ENCODE data around the gene JPH4. TPM values are rescaled to one million over a fixed set of nuclear protein-coding genes. Genes with fewer than 3 reads are reported as not detected.

Gene JPH4
- total RNA-seq: 1 to 10 TPM in 1 of 5 experiments, under 1 TPM in 1, not detected in 3; 0.16 to 1.2 TPM
- under 1 TPM in 1 of 2 donors, not detected in 1; 0.13 TPM for polyA plus RNA-seq
- total RNA-seq: not detected

GRCh38 chr14:23578560-23579310 lies at the start of gene JPH4:
Gene JPH4 (minus strand): TSS chr14:23578790. CDS start chr14:23577453, 1,337 bp downstream.
- Mint-ChIP-seq H3K4me3 (peak within 1 kb of the TSS in 7 of 10 donors; percentile 10 to 88 (median 35)), H3K27me3 (peaks cover 41 to 63% (median 49%) of the 10 kb centered on the region in 5 donors), H3K27ac (peak within 1 kb of the TSS in 1 of 9 donors; percentile 49), H3K36me3 (no peaks in the 10 kb centered on the region), H3K9me3 (peaks cover 0 to 2% (median 0%) of the 10 kb centered on the region in 11 donors), H3K4me1 (peaks cover 8 to 29% (median 16%) of the 10 kb centered on the region in 7 donors)
- peaks cover 0 to 14% of the 10 kb centered on the region in 2 donors for H3K27me3 ChIP-seq (ENCODE audit: control insufficient read depth in 2 of 2, insufficient read depth in 2 of 2, low read length in 2 of 2)
- ATAC-seq: no peak
- DNase-seq: no peak
- no peak within 1 kb of the TSS for H3K27ac ChIP-seq (ENCODE audit: low read depth, low read length)
- no peak within 1 kb of the TSS for H3K4me3 ChIP-seq (ENCODE audit: low read length)
- ChIA-PET POLR2A (no interaction called here), CTCF (no interaction called here)
- H3K9me3 ChIP-seq (ENCODE audit: control insufficient read depth in 2 of 3, low read length in 3 of 3): no peaks in the 10 kb centered on the region
- no peaks in the 10 kb centered on the region for H3K36me3 ChIP-seq (ENCODE audit: control insufficient read depth in 2 of 3, insufficient read depth in 3 of 3, low read length in 3 of 3)
- intact Hi-C loops (cut with micrococcal nuclease): no loop called here
- peaks cover 0 to 7% of the 10 kb centered on the region in 2 donors for H3K4me1 ChIP-seq (ENCODE audit: control insufficient read depth in 2 of 2, insufficient read depth in 2 of 2, low read length in 2 of 2)

DNA sequence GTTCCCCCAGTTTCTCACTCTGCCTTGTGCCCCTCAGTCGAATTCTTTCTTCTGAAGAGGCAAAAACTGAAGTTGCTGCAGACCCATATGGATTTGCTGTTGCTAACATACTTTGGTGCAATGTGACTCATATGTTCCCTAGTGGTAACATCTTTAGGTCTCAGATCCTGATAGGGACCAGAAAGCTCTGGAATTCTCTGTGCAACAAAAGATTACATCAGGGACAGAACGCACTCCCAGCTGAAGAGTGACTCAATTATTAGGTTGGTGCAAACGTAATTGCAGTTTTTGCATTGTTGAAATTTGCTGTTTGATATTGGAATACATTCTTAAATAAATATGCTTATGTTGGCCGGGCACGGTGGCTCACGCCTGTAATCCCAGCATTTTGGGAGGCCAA lies 49.4 kb upstream of the JPH4 start:
- H3K4me1 ChIP-seq (ENCODE audit: control insufficient read depth in 2 of 2, insufficient read depth in 2 of 2, low read length in 2 of 2): no peaks in the 10 kb centered on the region
- ATAC-seq (no peak), DNase-seq (no peak)
- no peaks in the 10 kb centered on the region for H3K9me3 ChIP-seq (ENCODE audit: control insufficient read depth in 2 of 3, low read length in 3 of 3)
- H3K36me3 ChIP-seq (ENCODE audit: control insufficient read depth in 2 of 3, insufficient read depth in 3 of 3, low read length in 3 of 3): no peaks in the 10 kb centered on the region
- ChIA-PET POLR2A (interaction anchor here (0.6 kb wide), 1 partner anchor 16 kb away, joined by 4 read pairs; no protein-coding TSS in a partner anchor), CTCF (interaction anchor here (1.6 kb wide), 1 partner anchor 16 kb away, joined by 3 read pairs; no protein-coding TSS in a partner anchor)
- no peak overlapping the region for H3K27ac ChIP-seq (ENCODE audit: low read depth, low read length)
- Mint-ChIP-seq H3K27ac (no peak overlapping the region), H3K9me3 (peaks cover 3 to 19% (median 13%) of the 10 kb centered on the region in 11 donors), H3K27me3 (peaks cover 0 to 13% (median 5%) of the 10 kb centered on the region in 5 donors), H3K4me1 (peaks cover 3 to 14% (median 11%) of the 10 kb centered on the region in 7 donors), H3K4me3 (no peak overlapping the region), H3K36me3 (peaks cover 0 to 14% (median 5%) of the 10 kb centered on the region in 5 donors)
- H3K27me3 ChIP-seq (ENCODE audit: control insufficient read depth in 2 of 2, insufficient read depth in 2 of 2, low read length in 2 of 2): no peaks in the 10 kb centered on the region
- intact Hi-C loops (cut with micrococcal nuclease): no loop called here
- H3K4me3 ChIP-seq (ENCODE audit: low read length): no peak overlapping the region

GRCh38 chr14:23626946-23627345 lies 48.4 kb upstream of the JPH4 start:
- CTCF ChIA-PET: interaction anchor here (1.3 to 1.6 kb wide), 2 partner anchors 15 to 38 kb away, joined by 3 read pairs; no protein-coding TSS in a partner anchor
- Histone ChIP-seq H3K27me3 (ENCODE audit: control insufficient read depth in 2 of 2, insufficient read depth in 2 of 2, low read length in 2 of 2) (no peaks in the 10 kb centered on the region), H3K9me3 (ENCODE audit: control insufficient read depth in 2 of 3, low read length in 3 of 3) (no peaks in the 10 kb centered on the region), H3K36me3 (ENCODE audit: control insufficient read depth in 2 of 3, insufficient read depth in 3 of 3, low read length in 3 of 3) (no peaks in the 10 kb centered on the region), H3K4me3 (ENCODE audit: low read length) (no peak overlapping the region), H3K27ac (ENCODE audit: low read depth, low read length) (no peak overlapping the region), H3K4me1 (ENCODE audit: control insufficient read depth in 2 of 2, insufficient read depth in 2 of 2, low read length in 2 of 2) (no peaks in the 10 kb centered on the region)
- no peak for ATAC-seq
- peaks cover 3 to 19% (median 13%) of the 10 kb centered on the region in 11 donors for H3K9me3 Mint-ChIP-seq
- H3K27ac Mint-ChIP-seq: no peak overlapping the region
- H3K27me3 Mint-ChIP-seq: peaks cover 0 to 13% (median 9%) of the 10 kb centered on the region in 5 donors
- no peak for DNase-seq
- peaks cover 0 to 15% (median 5%) of the 10 kb centered on the region in 5 donors for H3K36me3 Mint-ChIP-seq
- POLR2A ChIA-PET: no interaction called here
- intact Hi-C loops (cut with micrococcal nuclease): no loop called here
- H3K4me1 Mint-ChIP-seq: peaks cover 0 to 14% (median 6%) of the 10 kb centered on the region in 7 donors
- no peak overlapping the region for H3K4me3 Mint-ChIP-seq

GRCh38 chr14:23624830-23625404 lies 46.3 kb upstream of the JPH4 start:
- Mint-ChIP-seq H3K27ac (no peak overlapping the region), H3K9me3 (peaks cover 3 to 19% (median 13%) of the 10 kb centered on the region in 11 donors), H3K4me1 (peaks cover 0 to 10% (median 0%) of the 10 kb centered on the region in 7 donors), H3K36me3 (peaks cover 0 to 15% (median 5%) of the 10 kb centered on the region in 5 donors), H3K27me3 (peaks cover 0 to 13% (median 9%) of the 10 kb centered on the region in 5 donors), H3K4me3 (no peak overlapping the region)
- H3K9me3 ChIP-seq (ENCODE audit: control insufficient read depth in 2 of 3, low read length in 3 of 3): no peaks in the 10 kb centered on the region
- DNase-seq: no peak
- H3K36me3 ChIP-seq (ENCODE audit: control insufficient read depth in 2 of 3, insufficient read depth in 3 of 3, low read length in 3 of 3): no peaks in the 10 kb centered on the region
- H3K4me1 ChIP-seq (ENCODE audit: control insufficient read depth in 2 of 2, insufficient read depth in 2 of 2, low read length in 2 of 2): no peaks in the 10 kb centered on the region
- no peak overlapping the region for H3K4me3 ChIP-seq (ENCODE audit: low read length)
- intact Hi-C loops (cut with micrococcal nuclease): no loop called here
- ChIA-PET POLR2A (no interaction called here), CTCF (no interaction called here)
- no peak for ATAC-seq
- H3K27ac ChIP-seq (ENCODE audit: low read depth, low read length): no peak overlapping the region
- H3K27me3 ChIP-seq (ENCODE audit: control insufficient read depth in 2 of 2, insufficient read depth in 2 of 2, low read length in 2 of 2): no peaks in the 10 kb centered on the region

GRCh38 chr14:23623962-23624361 lies 45.4 kb upstream of the JPH4 start:
- Mint-ChIP-seq H3K4me3 (no peak overlapping the region), H3K4me1 (peaks cover 0 to 10% (median 0%) of the 10 kb centered on the region in 7 donors), H3K27me3 (peaks cover 0 to 19% (median 9%) of the 10 kb centered on the region in 5 donors), H3K9me3 (peaks cover 3 to 19% (median 13%) of the 10 kb centered on the region in 11 donors), H3K36me3 (peaks cover 0 to 15% (median 5%) of the 10 kb centered on the region in 5 donors), H3K27ac (no peak overlapping the region)
- DNase-seq (no peak), ATAC-seq (no peak)
- Histone ChIP-seq H3K9me3 (ENCODE audit: control insufficient read depth in 2 of 3, low read length in 3 of 3) (no peaks in the 10 kb centered on the region), H3K27ac (ENCODE audit: low read depth, low read length) (no peak overlapping the region), H3K27me3 (ENCODE audit: control insufficient read depth in 2 of 2, insufficient read depth in 2 of 2, low read length in 2 of 2) (no peaks in the 10 kb centered on the region), H3K36me3 (ENCODE audit: control insufficient read depth in 2 of 3, insufficient read depth in 3 of 3, low read length in 3 of 3) (no peaks in the 10 kb centered on the region), H3K4me3 (ENCODE audit: low read length) (no peak overlapping the region), H3K4me1 (ENCODE audit: control insufficient read depth in 2 of 2, insufficient read depth in 2 of 2, low read length in 2 of 2) (no peaks in the 10 kb centered on the region)
- intact Hi-C loops (cut with micrococcal nuclease): no loop called here
- ChIA-PET CTCF (no interaction called here), POLR2A (no interaction called here)

GRCh38 chr14:23622990-23623389 lies 44.4 kb upstream of the JPH4 start:
- Mint-ChIP-seq H3K27me3 (peaks cover 0 to 23% (median 9%) of the 10 kb centered on the region in 5 donors), H3K36me3 (peaks cover 0 to 15% (median 5%) of the 10 kb centered on the region in 5 donors), H3K4me1 (peaks cover 0 to 10% (median 0%) of the 10 kb centered on the region in 7 donors), H3K9me3 (peaks cover 3 to 19% (median 13%) of the 10 kb centered on the region in 11 donors), H3K27ac (no peak overlapping the region), H3K4me3 (no peak overlapping the region)
- no peaks in the 10 kb centered on the region for H3K9me3 ChIP-seq (ENCODE audit: control insufficient read depth in 2 of 3, low read length in 3 of 3)
- no peaks in the 10 kb centered on the region for H3K36me3 ChIP-seq (ENCODE audit: control insufficient read depth in 2 of 3, insufficient read depth in 3 of 3, low read length in 3 of 3)
- no peak overlapping the region for H3K4me3 ChIP-seq (ENCODE audit: low read length)
- ATAC-seq (no peak), DNase-seq (no peak)
- POLR2A ChIA-PET: no interaction called here
- no peaks in the 10 kb centered on the region for H3K27me3 ChIP-seq (ENCODE audit: control insufficient read depth in 2 of 2, insufficient read depth in 2 of 2, low read length in 2 of 2)
- no peaks in the 10 kb centered on the region for H3K4me1 ChIP-seq (ENCODE audit: control insufficient read depth in 2 of 2, insufficient read depth in 2 of 2, low read length in 2 of 2)
- intact Hi-C loops (cut with micrococcal nuclease): no loop called here
- CTCF ChIA-PET: no interaction called here
- no peak overlapping the region for H3K27ac ChIP-seq (ENCODE audit: low read depth, low read length)
